ENCODE measurements around the gene EGFLAM.

Gene EGFLAM

GRCh38 chr5:38471709-38472108, 213.3 kb downstream of the EGFLAM start:
- no peak for DNase-seq (ENCODE audit: low spot score)

- DNase-seq (ENCODE audit: low spot score): no peak
Observed at GRCh38 chr5:38472541-38472940, 214.2 kb downstream of the EGFLAM start.

- no peak for DNase-seq (ENCODE audit: low spot score)
Observed at GRCh38 chr5:38473008-38473407, 214.6 kb downstream of the EGFLAM start.

DNA sequence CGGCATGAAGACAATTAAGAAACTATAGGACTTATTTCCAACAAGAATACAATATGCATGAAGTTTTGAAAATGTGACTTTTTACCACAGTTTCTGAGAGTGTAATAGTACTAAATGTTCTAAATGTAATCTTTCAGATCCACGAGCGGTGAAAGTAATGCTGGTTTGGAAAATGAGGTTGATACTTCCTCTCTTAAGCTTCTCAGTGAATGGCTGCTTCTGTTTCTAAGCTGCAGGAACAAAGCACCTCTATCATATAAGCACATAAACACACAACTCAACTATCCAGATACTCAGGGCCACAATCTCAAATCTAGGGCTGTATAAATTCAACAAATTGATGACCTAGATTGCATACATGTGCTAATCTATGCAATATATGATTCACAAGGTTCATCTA, 219.8 kb downstream of the EGFLAM start:
- no peak for DNase-seq (ENCODE audit: low spot score)

DNA sequence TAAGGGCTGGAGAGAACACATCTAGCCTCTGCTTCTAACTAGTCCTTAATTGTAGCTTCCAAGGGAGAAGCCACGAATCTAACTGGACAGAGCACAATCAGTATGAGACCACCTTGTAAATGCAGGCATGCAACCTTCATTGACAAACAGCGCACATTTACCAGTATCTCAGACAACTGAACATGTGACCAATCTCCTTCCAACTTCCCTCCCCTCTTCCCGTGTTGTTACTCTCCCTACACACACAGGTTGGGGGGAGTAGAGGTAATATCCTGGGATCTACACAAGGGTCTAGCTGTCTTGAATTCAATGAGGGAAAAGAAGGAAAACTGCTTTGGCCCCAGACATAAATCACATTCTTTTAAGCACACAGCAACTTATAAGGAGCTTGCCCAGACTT, 220.5 kb downstream of the EGFLAM start:
- no peak for DNase-seq (ENCODE audit: low spot score)

DNA sequence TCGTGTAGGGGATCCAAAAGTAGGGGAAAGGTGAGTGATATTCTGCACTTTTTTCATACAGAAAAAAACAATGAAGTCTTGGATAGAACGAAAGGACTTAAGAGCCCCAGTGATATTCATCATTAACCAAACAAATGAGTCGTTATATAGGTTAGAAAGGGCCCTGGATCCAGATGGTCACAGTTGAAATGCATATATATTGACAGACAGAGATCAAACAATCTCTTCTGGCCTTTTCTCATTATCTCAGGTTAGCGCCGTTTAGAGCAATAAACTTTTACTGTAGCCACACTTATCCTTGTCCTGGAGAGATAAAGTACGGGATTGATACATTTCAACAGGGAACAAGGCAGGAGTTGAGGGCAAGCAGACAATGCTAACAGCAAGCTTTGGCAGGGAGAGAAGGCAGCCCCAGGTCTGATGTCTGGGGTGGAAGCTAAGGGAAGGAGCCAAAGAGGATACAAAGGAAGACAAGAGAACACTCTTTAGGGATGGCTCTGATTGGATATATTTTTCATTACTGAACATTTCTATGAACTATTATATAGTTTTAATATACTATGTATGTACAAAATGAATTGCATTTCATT, 221.1 kb downstream of the EGFLAM start:
- no peak for DNase-seq (ENCODE audit: low spot score)

- DNase-seq (ENCODE audit: low spot score): no peak
Observed at GRCh38 chr5:38483805-38484398, 225.5 kb downstream of the EGFLAM start.

DNA sequence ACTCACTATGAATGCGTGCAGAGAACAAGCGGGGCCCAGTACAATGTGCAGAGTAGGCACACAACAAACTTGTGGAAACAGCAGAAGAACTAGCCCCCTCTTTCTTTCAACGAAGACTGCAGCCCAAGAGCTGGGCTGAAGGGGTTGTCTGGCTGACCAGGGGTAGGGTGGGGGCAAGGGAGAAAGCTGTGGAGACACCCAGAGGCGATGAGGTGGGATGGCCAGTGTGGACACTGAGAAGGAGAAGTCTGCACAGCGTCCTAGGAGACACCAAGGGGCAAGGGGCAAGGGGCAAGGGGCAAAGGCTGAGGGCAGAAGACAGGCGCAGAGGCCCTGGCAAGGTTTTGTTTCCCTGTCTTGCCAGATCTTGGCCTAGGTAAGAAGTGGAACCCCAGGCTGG, 235.8 kb downstream of the EGFLAM start:
- DNase-seq (ENCODE audit: low spot score): no peak

DNA sequence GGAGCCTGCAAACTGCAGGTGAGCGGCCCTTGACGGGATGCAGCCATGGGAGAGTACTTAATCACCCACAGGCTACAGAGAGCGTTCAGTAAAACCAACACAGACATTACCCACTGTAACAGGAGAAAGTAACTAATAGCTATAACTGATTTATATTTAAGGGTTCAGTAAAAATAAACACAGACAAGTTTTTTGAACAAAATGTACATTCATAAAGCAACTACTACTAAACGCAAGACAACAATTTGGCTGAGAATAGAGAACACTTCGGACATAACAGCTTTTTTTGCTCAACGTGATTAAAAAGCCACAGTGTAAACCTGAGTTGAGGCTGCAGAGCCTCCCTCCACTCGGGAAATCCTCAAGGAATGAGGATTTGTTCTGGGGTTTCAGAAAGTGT, 236.4 kb downstream of the EGFLAM start:
- DNase-seq (ENCODE audit: low spot score): no peak

GRCh38 chr5:38497946-38498345, 239.6 kb downstream of the EGFLAM start:
- DNase-seq (ENCODE audit: low spot score): no peak

DNA sequence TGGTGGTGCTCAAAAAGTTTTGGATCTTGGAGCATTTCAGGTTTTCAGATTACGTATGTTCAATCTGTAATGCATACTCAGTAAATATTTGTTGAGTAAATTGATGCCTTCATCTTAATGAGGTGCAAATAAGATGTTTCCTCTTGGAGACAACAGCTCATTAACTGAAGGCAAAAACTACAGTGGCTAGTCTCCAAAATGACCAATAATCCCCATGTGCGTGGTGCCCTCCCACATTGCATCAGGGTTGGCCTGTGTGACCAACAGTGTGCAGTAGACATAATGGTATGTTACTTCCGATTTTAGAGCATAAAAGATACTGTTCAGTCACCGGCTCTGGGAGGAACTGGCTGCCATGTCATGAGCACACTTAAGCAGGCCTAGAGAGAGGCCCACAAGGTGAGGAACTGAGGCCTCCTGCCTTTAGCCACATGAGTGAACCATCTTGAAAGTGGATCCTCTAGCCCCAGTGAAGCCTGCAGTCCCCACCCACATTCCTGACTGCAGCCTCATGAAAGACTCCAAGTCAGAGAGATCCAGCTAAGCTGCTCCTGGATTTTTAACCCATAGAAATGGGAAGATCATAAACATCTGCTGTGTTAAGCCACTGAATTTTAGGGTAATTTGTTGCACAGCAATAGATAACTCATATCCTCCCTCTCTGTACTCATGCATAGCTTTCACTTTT, 242.4 kb downstream of the EGFLAM start:
- no peak for DNase-seq (ENCODE audit: low spot score)

- DNase-seq (ENCODE audit: low spot score): no peak
Observed at GRCh38 chr5:38506302-38506701, 247.9 kb downstream of the EGFLAM start.

DNA sequence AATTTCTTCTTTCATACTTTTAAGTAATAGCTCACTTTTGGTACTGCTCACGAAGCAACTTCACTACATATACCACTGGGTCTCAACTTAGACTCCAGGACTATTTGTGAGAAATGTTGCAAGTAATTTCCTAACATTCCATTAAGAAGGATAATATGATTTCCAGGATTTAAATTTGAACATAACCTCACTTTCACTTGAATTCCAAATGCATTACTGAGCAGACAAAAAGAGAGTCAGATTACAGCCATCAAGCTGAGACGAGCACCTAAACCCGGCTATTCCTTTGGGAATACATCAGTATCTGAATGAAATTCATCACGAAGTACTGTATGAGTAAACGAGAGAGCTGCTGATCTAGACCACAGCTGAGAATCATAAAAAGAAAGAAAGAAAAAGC, 250.8 kb downstream of the EGFLAM start:
- DNase-seq (ENCODE audit: low spot score): no peak

Measured in germinal center (tissue), 1 donor.